Measurements from ENCODE around the gene CYP26B1.

DNA sequence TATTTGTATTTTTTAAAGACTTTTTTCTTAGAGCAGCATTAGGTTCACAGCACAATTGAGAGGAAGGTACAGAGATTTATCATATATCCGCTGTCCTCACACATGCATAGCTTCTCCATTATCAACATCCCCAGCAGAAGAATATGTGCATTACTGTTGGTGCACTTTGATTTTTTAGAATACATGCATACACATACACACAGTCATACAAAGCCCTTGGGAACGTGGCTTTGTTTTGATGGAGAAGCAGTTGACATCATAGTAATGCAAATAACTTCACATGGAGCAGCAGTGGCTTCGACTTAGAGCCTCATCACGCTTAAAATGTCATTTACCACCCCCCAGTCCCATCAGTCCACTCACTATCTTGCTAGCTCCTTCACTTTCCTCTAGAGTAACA lies 26.5 kb downstream of the CYP26B1 start:
- TF ChIP-seq CTCF (IDR thresholded peaks at IDR 0.05; ENCODE audit: poor library complexity): no peak
- no peak for TF ChIP-seq EZH2 (IDR thresholded peaks at IDR 0.05; ENCODE audit: borderline replicate concordance)
- no peak for TF ChIP-seq EZH2phosphoT487 (IDR thresholded peaks at IDR 0.05; ENCODE audit: low read depth, severe bottlenecking, unreplicated experiment)
